Measurements from ENCODE around the gene ZP1.
"Not testable (repeated sequence)": the region's sequence is repeated elsewhere in the genome, so short reads cannot be mapped to it uniquely, and the experiment has no call there.

Gene ZP1

GRCh38 chr11:60866911-60867870 lies at the start of gene ZP1:
ZP1 (plus strand) TSS chr11:60867542; CDS start chr11:60867562, 20 bp downstream.
- DNase-seq = peak; percentile 23

GRCh38 chr11:60818057-60818456 lies 49.3 kb upstream of the ZP1 start:
- no peak for DNase-seq

- no peak for DNase-seq
Observed at GRCh38 chr11:60821827-60822599, 45.3 kb upstream of the ZP1 start.

GRCh38 chr11:60823745-60824306 lies 43.5 kb upstream of the ZP1 start:
- DNase-seq = not testable (repeated sequence)

- no peak for DNase-seq
Observed at GRCh38 chr11:60825118-60825517, 42.2 kb upstream of the ZP1 start.

- DNase-seq = no peak
Observed at GRCh38 chr11:60825790-60826189, 41.6 kb upstream of the ZP1 start.

- no peak for DNase-seq
Observed at GRCh38 chr11:60830478-60831142, 36.7 kb upstream of the ZP1 start.

- peak; percentile 81 for DNase-seq
Observed at GRCh38 chr11:60831143-60831500, 36.2 kb upstream of the ZP1 start.

GRCh38 chr11:60831501-60832079 lies 35.8 kb upstream of the ZP1 start:
- DNase-seq = peak; percentile 64

- DNase-seq = no peak
Observed at GRCh38 chr11:60834742-60835533, 32.4 kb upstream of the ZP1 start.

GRCh38 chr11:60835534-60835846 lies 31.9 kb upstream of the ZP1 start:
- DNase-seq = no peak

- no peak for DNase-seq
Observed at GRCh38 chr11:60836866-60837515, 30.4 kb upstream of the ZP1 start.

- no peak for DNase-seq
Observed at GRCh38 chr11:60838132-60838531, 29.2 kb upstream of the ZP1 start.

GRCh38 chr11:60840470-60841430 lies 26.6 kb upstream of the ZP1 start:
- no peak for DNase-seq

- DNase-seq = peak; percentile 93
Observed at GRCh38 chr11:60841797-60842667, 25.3 kb upstream of the ZP1 start, which contains the start of gene CCDC86. CCDC86 (plus strand) TSS chr11:60842113; CDS start chr11:60842125, 12 bp downstream.

GRCh38 chr11:60842668-60843600 lies 24.4 kb upstream of the ZP1 start:
- DNase-seq = no peak

- DNase-seq = no peak
Observed at GRCh38 chr11:60844045-60844869, 23.1 kb upstream of the ZP1 start.

Measured in NCI-H1105 (cell line).